HG03460 (cell line): ENCODE results near the gene PPM1F.

Experiments
- ATAC-seq: cut with Tn5 transposase; IDR thresholded peaks from one replicate; pipeline ENCODE4 v1.9.1; 2021; ENCODE audit not compliant: unreplicated experiment

Gene PPM1F

GRCh38 chr22:21961127-21961867, 8.6 kb upstream of the PPM1F start:
- no peak for ATAC-seq

DNA sequence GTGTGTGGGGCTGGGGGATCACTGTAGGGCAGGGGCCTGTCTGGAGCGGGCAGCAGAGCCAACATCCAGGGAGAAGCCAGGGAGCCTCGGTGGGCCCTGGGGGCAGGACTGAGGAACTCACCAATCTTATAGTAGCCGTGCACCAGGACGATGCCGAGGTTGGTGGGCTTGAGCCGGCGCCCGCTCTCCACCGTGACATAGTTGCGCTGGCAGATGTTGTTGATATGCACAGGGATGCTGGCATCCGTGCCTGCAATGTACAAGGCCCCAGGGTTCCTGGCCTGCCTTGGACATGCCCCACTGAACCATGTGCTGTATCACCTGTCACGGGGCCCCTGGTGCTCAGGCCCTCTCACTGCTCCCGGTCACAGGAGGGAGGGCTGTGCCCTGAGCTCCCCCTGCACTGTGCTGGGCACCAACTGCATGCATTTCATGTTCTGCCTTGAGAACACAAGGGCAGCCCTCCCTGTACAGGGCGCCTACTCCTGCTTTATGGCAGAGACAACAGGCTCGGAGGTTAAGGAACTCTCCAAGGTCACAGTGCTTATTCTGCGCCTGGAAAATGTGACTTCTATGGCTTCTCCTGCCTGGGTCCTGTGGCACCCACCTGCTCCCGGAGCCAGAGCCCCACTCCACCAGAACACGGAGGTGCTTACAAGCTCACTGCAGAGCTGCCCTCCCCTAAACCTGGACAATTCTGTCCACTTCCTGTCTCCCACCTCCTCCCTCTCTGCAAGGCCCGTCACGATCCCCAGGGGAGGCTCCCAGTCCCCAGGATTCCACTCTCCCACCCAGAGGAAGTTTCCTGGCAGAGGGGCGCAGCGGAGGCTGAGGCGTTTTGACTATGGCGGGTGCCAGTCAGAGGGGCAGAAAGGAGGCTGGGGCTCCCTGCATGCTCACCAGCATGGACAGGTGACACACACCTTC, 7.8 kb upstream of the PPM1F start:
- no peak for ATAC-seq

DNA sequence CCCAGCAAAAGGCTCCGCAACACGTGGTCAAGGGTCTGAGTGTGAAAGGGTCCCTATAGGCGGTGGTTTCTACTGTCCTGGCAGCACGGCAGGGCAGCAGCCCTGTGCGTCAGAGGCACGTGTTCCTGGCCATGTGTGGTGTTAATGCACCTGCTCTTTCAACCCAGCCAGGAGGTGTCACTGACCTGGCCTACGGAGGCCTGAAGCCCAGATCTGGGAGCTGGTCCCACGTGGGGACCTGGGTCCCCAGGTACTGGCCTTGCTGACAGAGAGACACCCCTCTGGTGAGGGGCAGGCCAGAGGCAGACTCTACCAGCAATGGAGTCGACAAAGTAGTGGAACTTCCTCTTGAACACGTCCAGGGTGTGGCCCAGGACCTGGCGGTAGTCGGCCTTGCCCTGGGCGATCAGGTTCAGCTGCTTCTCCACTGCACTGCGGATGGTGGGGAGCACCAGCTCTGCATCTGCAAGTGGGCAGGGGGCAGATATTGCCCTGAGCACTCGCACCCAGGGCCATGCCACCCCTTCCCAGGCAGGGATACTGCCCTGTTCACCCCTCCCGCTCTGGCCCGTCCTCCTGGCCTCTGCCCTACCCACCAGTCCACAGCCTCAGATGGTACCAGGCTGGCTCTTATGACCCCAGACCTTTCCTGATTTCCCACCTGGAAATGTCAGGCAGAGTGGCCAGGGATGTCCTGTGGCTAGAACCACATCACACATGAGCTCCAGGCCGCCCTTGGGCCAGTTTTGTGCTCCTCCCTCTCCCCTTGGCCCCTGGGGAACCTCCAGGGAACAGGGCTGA, 6.8 kb upstream of the PPM1F start:
- no peak for ATAC-seq

GRCh38 chr22:21958360-21959273, 6.0 kb upstream of the PPM1F start:
- ATAC-seq: no peak

GRCh38 chr22:21951931-21952465, 650 bp downstream of the PPM1F start:
- no peak for ATAC-seq

DNA sequence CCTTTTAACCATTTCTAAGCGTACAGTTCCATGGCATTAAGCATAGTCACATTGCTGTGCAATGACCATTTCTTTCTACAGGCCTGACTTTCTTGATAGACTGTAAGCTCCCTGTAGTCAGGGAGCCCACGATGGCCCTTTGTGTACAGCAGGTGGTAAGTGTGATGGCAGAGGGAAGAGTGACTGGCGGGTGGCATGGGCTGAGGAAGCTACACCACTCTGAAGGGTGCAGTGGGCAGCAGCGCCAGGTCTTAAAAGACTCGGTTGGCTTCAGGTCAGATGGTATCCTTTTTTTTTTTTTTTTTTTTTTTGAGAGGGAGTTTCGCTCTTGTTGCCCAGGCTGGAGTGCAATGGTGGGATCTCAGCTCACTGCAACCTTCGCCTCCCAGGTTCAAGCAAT, 1.6 kb downstream of the PPM1F start:
- ATAC-seq: no peak

GRCh38 chr22:21949948-21950347, 2.7 kb downstream of the PPM1F start:
- no peak for ATAC-seq

GRCh38 chr22:21949569-21949918, 3.1 kb downstream of the PPM1F start:
- ATAC-seq: no peak

DNA sequence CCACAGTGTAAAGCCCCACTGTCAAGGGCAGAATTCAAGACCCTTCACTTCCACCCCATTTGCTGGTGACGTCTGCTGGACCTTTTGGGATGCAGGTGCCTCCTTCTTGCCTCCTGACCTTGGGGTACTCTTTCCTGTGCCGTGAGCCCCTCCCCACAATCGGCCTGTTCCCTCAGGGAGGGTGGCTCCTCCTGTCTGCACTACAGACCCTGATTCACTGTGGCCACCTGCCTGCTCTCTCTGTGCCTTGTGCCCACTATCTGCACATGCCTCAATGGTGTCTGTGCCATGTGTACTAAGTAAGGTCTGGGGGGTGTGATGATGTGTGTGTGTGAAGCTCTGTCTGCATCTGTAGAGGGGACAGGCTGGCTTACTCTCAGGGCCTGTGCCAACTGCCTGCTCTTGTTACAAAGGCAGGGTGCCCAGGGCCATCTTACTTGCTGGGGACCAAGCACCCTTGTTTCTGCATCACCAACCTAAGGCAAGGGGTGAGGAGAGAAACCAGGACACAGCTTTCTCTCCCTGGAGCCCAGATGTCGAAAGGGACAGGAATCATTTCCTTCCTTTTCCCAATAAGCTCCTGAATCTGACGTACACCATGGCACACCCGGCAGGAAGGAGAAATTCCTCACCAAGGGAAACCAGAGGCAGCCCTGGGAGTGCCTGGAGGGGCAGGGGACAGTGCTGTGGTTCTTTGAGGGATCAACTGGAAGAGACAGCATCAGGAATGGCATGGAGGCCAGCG, 3.7 kb downstream of the PPM1F start:
- ATAC-seq: no peak

- ATAC-seq: no peak
Measured at GRCh38 chr22:21948390-21948789, 4.3 kb downstream of the PPM1F start.

DNA sequence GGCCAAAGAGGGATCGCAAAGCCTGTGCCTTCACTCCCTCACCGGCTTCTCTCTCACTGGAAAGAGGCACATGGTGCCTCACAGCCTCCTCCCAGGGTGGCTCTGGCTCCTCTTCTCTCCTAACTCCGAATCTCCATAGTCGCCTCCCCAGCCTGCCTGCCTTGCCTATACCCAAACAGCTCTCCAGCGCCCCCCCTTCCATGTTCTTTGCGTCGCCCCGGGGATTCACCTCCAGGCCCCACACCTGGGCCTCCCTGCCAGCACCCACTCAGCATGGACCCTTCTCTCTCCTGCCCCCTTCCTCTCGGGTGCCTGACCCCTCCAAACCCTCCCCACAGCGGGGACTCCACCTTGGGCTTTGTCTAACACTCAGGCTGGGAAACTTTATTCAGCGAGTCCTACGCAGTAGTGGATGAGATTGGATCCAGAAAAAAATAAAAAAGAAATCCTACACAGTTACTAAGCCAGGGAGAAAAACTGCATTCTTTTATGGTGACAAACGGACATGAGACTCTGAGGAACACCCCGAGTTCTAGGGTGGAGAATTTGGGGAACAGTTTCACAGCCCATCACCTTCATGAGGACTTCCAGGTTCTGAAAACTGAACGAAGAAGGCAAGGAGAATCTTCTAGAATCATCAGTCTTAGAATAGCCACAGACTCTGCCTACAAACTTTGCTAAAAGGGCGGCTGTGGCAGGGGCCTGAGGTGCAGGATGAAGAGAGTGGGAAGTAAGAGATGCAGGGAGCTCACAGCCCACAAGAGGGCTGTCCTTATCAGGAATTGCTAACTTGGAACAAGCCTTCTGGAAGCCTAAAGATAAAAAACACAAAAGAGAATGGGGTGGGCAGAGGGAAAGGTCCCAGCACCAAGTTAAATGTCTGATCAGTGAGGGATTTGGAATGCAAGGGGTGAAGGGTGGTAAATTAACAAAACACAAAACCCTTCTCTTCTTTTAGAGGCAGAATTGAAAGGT, 5.3 kb downstream of the PPM1F start:
- ATAC-seq: no peak

DNA sequence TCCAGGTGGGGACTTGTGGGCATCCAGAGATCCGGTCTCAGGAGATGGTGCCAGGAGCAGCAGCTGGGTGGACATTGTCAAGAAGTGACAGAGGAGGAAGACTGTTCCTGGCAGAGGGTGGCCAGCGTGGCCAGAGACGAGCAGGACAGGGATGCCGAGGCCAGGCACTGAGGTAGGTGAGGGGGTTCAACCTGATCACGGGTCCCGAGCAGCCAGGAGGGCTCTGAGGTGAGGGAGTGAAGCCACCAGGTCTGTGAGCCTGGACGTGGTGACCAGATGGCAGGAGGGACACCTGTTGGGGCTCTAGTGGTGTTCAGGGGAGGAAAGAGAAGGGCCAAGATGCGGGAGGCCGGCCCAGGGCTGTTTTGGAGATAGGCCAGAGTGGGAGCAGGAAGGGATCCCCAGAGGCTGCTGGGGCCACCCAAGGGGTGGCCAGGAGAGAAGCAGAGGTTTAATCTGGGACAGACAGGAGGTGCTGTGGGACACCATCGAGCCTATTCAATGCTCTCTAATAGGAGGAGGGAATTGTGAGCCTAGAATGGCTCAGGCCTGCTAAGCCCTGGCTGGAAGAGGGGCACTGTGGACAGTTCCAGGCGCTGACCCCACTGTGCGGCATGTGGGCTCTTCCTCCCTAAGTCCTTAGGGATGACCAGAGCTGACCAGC, 6.3 kb downstream of the PPM1F start:
- no peak for ATAC-seq

DNA sequence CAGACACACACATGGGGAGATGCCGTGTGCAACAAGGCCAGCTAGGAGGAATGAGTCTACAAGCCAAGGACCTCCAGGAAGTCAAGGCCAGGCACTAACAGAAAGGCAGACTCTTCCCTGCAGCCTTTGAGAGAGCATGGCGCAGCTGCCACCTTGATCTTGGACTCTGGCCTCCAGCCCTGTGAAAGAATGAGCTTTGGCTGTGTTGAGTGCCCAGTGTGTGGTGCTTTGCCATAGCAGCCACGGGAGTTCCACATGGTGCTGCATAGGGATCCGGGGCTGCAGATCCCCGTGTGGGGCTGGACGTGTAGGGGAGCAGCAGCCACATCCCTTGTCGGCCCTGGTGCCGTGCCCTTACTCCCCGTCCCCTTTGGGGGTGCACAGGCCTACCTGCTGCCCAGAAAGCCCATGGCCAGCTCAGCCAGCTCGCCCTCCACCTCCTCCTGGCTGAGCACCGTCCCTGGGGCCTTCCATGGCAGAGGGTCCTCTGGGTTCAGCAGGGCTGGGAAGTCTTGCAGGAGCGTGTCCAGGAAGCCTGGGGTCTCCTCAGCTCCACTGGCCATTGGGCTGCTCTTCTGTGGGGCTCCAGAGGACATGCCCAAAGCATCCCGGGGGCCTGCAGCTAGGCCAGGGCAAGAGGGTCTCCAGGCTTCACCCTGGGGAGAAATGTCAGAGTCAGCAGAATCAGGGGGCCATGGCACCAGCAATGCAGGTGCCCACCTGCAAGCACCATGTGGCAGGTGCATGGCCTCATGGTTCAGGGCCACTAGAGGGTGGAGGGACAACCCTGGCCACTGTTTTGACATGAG, 7.0 kb downstream of the PPM1F start:
- no peak for ATAC-seq

DNA sequence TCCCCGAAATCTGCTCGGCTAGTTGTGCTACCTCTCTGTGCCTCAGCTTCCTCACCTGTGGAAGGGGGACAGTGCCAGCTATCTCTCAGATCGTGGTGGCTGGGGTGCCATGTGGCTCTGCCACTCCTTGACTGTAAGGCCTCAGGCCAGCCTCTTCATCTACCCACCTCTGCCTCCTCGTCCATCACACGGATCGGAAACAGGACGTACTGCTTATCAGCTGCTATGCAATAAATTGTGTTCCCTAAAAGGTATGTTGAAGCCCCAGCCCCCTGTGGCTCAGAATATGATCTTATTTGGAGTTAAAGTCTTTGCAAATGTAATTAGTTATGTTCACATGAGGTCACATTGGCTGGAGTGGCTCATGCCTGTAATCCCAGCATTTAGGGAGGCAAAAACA, 7.8 kb downstream of the PPM1F start:
- ATAC-seq: no peak

GRCh38 chr22:21943571-21944448, 8.8 kb downstream of the PPM1F start:
- no peak for ATAC-seq
